ENCODE results near the gene JAK2.

Gene JAK2

GRCh38 chr9:4984621-4985385 is at the start of gene JAK2 (continued):
- TF ChIP-seq ZSCAN5A (tag by site-specific recombination; IDR thresholded peaks at IDR 0.05) (0 out of 2 replicates have a peak, but pooled peaks have one; percentile 13), ZBTB48 (tag by site-specific recombination; IDR thresholded peaks at IDR 0.05) (peak; percentile 50; the same call in 1 of the 2 replicates), ZNF19 (tag by site-specific recombination; IDR thresholded peaks at IDR 0.05; ENCODE audit: low read depth) (no peak), MYNN (tag by site-specific recombination; IDR thresholded peaks at IDR 0.05; ENCODE audit: borderline replicate concordance) (no peak), PATZ1 (tag by site-specific recombination; IDR thresholded peaks at IDR 0.05) (peak; percentile 65), ZNF701 (tag by site-specific recombination; IDR thresholded peaks at IDR 0.05) (no peak), ZSCAN23 (tag by site-specific recombination; IDR thresholded peaks at IDR 0.05) (no peak), ZNF146 (tag by site-specific recombination; IDR thresholded peaks at IDR 0.05) (0 out of 2 replicates have a peak, but pooled peaks have one; percentile 3), ZNF600 (tag by site-specific recombination; IDR thresholded peaks at IDR 0.05) (peak; percentile 71), ZNF529 (tag by site-specific recombination; IDR thresholded peaks at IDR 0.05; ENCODE audit: insufficient replicate concordance) (no peak), ZNF423 (tag by site-specific recombination; IDR thresholded peaks at IDR 0.05) (peak; percentile 84), ZNF530 (tag by site-specific recombination; IDR thresholded peaks at IDR 0.05; ENCODE audit: low read depth) (no peak), HOXC10 (CRISPR knock-in tag; IDR thresholded peaks at IDR 0.05) (no peak), ZNF23 (tag by site-specific recombination; IDR thresholded peaks at IDR 0.05; ENCODE audit: borderline replicate concordance) (no peak), GLI2 (tag by site-specific recombination; IDR thresholded peaks at IDR 0.05; ENCODE audit: borderline replicate concordance, low read depth) (no peak), ZNF677 (tag by site-specific recombination; IDR thresholded peaks at IDR 0.05) (no peak), ZNF48 (tag by site-specific recombination; IDR thresholded peaks at IDR 0.05) (no peak), ZNF560 (tag by site-specific recombination; IDR thresholded peaks at IDR 0.05; ENCODE audit: borderline replicate concordance) (no peak), ZNF394 (tag by site-specific recombination; IDR thresholded peaks at IDR 0.05; ENCODE audit: borderline replicate concordance) (peak; percentile 35; the same call in 1 of the 2 replicates)
- TF ChIP-seq, protein P1, sequence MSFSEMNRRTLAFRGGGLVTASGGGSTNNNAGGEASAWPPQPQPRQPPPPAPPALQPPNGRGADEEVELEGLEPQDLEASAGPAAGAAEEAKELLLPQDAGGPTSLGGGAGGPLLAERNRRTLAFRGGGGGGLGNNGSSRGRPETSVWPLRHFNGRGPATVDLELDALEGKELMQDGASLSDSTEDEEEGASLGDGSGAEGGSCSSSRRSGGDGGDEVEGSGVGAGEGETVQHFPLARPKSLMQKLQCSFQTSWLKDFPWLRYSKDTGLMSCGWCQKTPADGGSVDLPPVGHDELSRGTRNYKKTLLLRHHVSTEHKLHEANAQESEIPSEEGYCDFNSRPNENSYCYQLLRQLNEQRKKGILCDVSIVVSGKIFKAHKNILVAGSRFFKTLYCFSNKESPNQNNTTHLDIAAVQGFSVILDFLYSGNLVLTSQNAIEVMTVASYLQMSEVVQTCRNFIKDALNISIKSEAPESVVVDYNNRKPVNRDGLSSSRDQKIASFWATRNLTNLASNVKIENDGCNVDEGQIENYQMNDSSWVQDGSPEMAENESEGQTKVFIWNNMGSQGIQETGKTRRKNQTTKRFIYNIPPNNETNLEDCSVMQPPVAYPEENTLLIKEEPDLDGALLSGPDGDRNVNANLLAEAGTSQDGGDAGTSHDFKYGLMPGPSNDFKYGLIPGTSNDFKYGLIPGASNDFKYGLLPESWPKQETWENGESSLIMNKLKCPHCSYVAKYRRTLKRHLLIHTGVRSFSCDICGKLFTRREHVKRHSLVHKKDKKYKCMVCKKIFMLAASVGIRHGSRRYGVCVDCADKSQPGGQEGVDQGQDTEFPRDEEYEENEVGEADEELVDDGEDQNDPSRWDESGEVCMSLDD (tag by site-specific recombination; IDR thresholded peaks at IDR 0.05), result 0 out of 2 replicates have a peak, but pooled peaks have one; percentile 27
- TF ChIP-seq, protein P2, sequence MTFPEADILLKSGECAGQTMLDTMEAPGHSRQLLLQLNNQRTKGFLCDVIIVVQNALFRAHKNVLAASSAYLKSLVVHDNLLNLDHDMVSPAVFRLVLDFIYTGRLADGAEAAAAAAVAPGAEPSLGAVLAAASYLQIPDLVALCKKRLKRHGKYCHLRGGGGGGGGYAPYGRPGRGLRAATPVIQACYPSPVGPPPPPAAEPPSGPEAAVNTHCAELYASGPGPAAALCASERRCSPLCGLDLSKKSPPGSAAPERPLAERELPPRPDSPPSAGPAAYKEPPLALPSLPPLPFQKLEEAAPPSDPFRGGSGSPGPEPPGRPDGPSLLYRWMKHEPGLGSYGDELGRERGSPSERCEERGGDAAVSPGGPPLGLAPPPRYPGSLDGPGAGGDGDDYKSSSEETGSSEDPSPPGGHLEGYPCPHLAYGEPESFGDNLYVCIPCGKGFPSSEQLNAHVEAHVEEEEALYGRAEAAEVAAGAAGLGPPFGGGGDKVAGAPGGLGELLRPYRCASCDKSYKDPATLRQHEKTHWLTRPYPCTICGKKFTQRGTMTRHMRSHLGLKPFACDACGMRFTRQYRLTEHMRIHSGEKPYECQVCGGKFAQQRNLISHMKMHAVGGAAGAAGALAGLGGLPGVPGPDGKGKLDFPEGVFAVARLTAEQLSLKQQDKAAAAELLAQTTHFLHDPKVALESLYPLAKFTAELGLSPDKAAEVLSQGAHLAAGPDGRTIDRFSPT (tag by site-specific recombination; IDR thresholded peaks at IDR 0.05), result peak; percentile 49; the same call in 1 of the 2 replicates
- TF ChIP-seq, protein P3, sequence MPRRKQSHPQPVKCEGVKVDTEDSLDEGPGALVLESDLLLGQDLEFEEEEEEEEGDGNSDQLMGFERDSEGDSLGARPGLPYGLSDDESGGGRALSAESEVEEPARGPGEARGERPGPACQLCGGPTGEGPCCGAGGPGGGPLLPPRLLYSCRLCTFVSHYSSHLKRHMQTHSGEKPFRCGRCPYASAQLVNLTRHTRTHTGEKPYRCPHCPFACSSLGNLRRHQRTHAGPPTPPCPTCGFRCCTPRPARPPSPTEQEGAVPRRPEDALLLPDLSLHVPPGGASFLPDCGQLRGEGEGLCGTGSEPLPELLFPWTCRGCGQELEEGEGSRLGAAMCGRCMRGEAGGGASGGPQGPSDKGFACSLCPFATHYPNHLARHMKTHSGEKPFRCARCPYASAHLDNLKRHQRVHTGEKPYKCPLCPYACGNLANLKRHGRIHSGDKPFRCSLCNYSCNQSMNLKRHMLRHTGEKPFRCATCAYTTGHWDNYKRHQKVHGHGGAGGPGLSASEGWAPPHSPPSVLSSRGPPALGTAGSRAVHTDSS (tag by site-specific recombination; IDR thresholded peaks at IDR 0.05), result peak; percentile 87
- TF ChIP-seq, protein P4, sequence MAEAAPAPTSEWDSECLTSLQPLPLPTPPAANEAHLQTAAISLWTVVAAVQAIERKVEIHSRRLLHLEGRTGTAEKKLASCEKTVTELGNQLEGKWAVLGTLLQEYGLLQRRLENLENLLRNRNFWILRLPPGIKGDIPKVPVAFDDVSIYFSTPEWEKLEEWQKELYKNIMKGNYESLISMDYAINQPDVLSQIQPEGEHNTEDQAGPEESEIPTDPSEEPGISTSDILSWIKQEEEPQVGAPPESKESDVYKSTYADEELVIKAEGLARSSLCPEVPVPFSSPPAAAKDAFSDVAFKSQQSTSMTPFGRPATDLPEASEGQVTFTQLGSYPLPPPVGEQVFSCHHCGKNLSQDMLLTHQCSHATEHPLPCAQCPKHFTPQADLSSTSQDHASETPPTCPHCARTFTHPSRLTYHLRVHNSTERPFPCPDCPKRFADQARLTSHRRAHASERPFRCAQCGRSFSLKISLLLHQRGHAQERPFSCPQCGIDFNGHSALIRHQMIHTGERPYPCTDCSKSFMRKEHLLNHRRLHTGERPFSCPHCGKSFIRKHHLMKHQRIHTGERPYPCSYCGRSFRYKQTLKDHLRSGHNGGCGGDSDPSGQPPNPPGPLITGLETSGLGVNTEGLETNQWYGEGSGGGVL (tag by site-specific recombination; IDR thresholded peaks at IDR 0.05), result no peak
